Loucy (cell line): ENCODE measurements around the gene COL6A1.
"Not testable (repeated sequence)": the region's sequence is repeated elsewhere in the genome, so short reads cannot be mapped to it uniquely, and the experiment has no call there.

Source experiments
- H2AFZ ChIP-seq: fragments of 200-600 bp; sonication (generic); 2 replicates; pipeline ENCODE4 v1.6.0; 2016; ENCODE audit warnings: antibody characterized with exemption, mild to moderate bottlenecking, low read length, moderate library complexity
- H3F3A ChIP-seq: fragments of 200-600 bp; 2 replicates; pipeline ENCODE4 v1.6.0; 2016; ENCODE audit warnings: antibody characterized with exemption, low read depth, mild to moderate bottlenecking
- H3K27me3 ChIP-seq: fragments of 200-600 bp; sonication (generic); 2 replicates; pipeline ENCODE4 v1.6.1; 2014; ENCODE audit warnings: low read length, mild to moderate bottlenecking; ENCODE audit not compliant: insufficient read depth, poor library complexity, severe bottlenecking
- H3K36me3 ChIP-seq: fragments of 200-600 bp; sonication (generic); 2 replicates; pipeline ENCODE4 v1.6.1; 2016; ENCODE audit warnings: low read length; ENCODE audit not compliant: insufficient read depth
- H3K4me1 ChIP-seq: fragments of 200-600 bp; sonication (generic); 2 replicates; pipeline ENCODE4 v1.5.1; 2014; ENCODE audit warnings: low read length, mild to moderate bottlenecking; ENCODE audit not compliant: insufficient read depth, poor library complexity, severe bottlenecking
- H3K4me2 ChIP-seq: fragments of 200-600 bp; sonication (generic); 2 replicates; pipeline ENCODE4 v1.6.0; 2014; ENCODE audit warnings: antibody characterized with exemption, low read length, low read depth, mild to moderate bottlenecking; ENCODE audit not compliant: poor library complexity, severe bottlenecking
- H3K4me3 ChIP-seq: fragments of 200-600 bp; sonication (generic); 2 replicates; pipeline ENCODE4 v1.5.1; 2014; ENCODE audit warnings: low read length, mild to moderate bottlenecking, mixed read lengths; ENCODE audit not compliant: poor library complexity, severe bottlenecking
- H3K79me2 ChIP-seq: fragments of 200-600 bp; sonication (generic); 2 replicates; pipeline ENCODE4 v1.6.1; 2014; ENCODE audit warnings: low read length; ENCODE audit not compliant: insufficient read depth
- H3K9ac ChIP-seq: fragments of 200-600 bp; sonication (generic); 2 replicates; pipeline ENCODE4 v1.6.0; 2014; ENCODE audit warnings: mild to moderate bottlenecking, low read depth, low read length, moderate library complexity; ENCODE audit not compliant: poor library complexity, severe bottlenecking
- H3K9me2 ChIP-seq: fragments of 200-600 bp; sonication (generic); replicated peaks from 2 replicates; pipeline ENCODE4 v1.6.1; 2016; ENCODE audit warnings: low read depth, low read length, mixed read lengths
- H3K9me3 ChIP-seq: fragments of 200-600 bp; sonication (generic); 2 replicates; pipeline ENCODE4 v1.6.1; 2014; ENCODE audit warnings: mild to moderate bottlenecking, antibody characterized with exemption, low read length, low read depth; ENCODE audit not compliant: insufficient read depth
- H4K20me1 ChIP-seq: fragments of 200-600 bp; sonication (generic); 2 replicates; pipeline ENCODE4 v1.6.0; 2014; ENCODE audit warnings: antibody characterized with exemption, low read length, mild to moderate bottlenecking; ENCODE audit not compliant: insufficient read depth, poor library complexity, severe bottlenecking
- EZH2phosphoT487 ChIP-seq: fragments of 200-600 bp; IDR thresholded peaks from 2 replicates; pipeline ENCODE4 v1.6.1; 2018; ENCODE audit warnings: antibody characterized with exemption, mild to moderate bottlenecking, moderate library complexity, borderline replicate concordance
- TF ChIP-seq, protein P1 (sequence below): fragments of 200-600 bp; sonication (generic); conservative IDR thresholded peaks from 2 replicates; pipeline ENCODE4 v1.5.1; 2014; ENCODE audit warnings: mild to moderate bottlenecking, antibody characterized with exemption, low read length

COL6A1 gene

GRCh38 chr21:46005481-46005881 lies 23.9 kb downstream of the COL6A1 start:
- Histone ChIP-seq H3K36me3 (no peaks in the 10 kb centered on the region), H4K20me1 (no peaks in the 10 kb centered on the region)
- TF ChIP-seq, protein P1, sequence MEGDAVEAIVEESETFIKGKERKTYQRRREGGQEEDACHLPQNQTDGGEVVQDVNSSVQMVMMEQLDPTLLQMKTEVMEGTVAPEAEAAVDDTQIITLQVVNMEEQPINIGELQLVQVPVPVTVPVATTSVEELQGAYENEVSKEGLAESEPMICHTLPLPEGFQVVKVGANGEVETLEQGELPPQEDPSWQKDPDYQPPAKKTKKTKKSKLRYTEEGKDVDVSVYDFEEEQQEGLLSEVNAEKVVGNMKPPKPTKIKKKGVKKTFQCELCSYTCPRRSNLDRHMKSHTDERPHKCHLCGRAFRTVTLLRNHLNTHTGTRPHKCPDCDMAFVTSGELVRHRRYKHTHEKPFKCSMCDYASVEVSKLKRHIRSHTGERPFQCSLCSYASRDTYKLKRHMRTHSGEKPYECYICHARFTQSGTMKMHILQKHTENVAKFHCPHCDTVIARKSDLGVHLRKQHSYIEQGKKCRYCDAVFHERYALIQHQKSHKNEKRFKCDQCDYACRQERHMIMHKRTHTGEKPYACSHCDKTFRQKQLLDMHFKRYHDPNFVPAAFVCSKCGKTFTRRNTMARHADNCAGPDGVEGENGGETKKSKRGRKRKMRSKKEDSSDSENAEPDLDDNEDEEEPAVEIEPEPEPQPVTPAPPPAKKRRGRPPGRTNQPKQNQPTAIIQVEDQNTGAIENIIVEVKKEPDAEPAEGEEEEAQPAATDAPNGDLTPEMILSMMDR, result no peak
- TF ChIP-seq EZH2phosphoT487, result no peak

GRCh38 chr21:46005894-46006546 lies 24.4 kb downstream of the COL6A1 start:
- peaks cover 14% of the 10 kb centered on the region; the same call in 1 of the 2 replicates for H3K9me3 ChIP-seq
- H4K20me1 ChIP-seq, H3K4me3 ChIP-seq, H3K4me2 ChIP-seq, H2AFZ ChIP-seq, H3K9me2 ChIP-seq, H3K36me3 ChIP-seq, H3F3A ChIP-seq, H3K9ac ChIP-seq, H3K79me2 ChIP-seq, H3K27me3 ChIP-seq, H3K4me1 ChIP-seq: not testable (repeated sequence)

More at GRCh38 chr21:46005481-46005881, 23.9 kb downstream of the COL6A1 start:
- Histone ChIP-seq H3K4me1 (no peaks in the 10 kb centered on the region), H3F3A (no peaks in the 10 kb centered on the region), H3K9ac (no peak overlapping the region), H3K4me2 (no peak overlapping the region), H3K9me3 (peaks cover 14% of the 10 kb centered on the region; the same call in 1 of the 2 replicates), H3K79me2 (no peaks in the 10 kb centered on the region), H3K4me3 (no peak overlapping the region), H2AFZ (no peak overlapping the region), H3K27me3 (no peaks in the 10 kb centered on the region), H3K9me2 (no peaks in the 10 kb centered on the region)

DNA sequence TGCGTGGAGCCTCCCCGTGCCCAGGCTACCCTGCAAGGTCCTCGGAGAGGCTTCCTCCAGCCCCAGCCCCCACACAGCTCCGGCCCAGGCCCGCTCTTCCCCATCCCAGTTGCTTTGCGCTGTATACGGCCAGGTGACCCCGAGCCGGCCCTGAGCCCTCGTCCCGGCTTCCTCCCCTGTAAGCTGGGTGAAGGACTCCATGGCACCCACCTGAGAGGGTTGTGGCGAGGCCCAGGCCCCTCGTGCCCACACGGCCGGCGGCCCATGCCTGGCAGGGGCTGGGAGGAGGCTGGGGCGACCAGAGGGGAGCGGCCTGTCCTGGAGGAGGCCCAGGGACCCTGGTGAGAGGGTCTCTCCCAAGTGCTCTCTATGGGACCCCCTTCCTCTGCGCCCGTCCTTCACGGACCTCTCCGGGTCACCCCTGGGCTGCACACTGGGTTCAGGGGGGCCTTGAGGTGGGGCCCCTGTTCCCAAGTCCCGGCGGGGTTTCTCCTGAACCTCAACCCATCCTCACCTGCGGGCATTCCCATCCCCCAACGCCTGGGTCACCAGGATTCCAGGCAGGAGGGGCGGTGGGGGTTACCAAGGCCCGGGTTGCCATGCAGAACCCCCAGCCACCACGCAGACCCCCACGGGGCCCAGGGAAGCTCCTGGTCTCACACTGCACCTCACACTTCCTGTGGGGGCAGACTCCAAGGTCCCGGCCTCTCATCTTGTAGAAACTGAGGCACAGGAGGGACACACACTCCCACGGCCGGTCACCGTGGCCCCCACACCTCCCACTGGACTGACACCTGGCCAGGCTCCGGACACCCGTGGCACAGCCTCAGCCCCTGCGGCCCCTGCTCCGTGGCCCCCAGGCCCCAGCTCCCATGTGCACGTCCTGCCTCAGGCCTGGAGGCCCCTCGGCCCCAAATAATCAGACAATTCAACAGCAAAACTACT lies 25.2 kb downstream of the COL6A1 start:
- Histone ChIP-seq H3K9me2 (no peaks in the 10 kb centered on the region), H3K4me3 (no peak overlapping the region), H3K4me1 (no peaks in the 10 kb centered on the region), H3K79me2 (no peaks in the 10 kb centered on the region), H3K36me3 (no peaks in the 10 kb centered on the region), H3F3A (no peaks in the 10 kb centered on the region), H3K27me3 (no peaks in the 10 kb centered on the region), H4K20me1 (no peaks in the 10 kb centered on the region), H2AFZ (no peak overlapping the region), H3K9ac (no peak overlapping the region), H3K9me3 (peaks cover 14% of the 10 kb centered on the region; the same call in 1 of the 2 replicates), H3K4me2 (no peak overlapping the region)
- TF ChIP-seq EZH2phosphoT487, result no peak
- TF ChIP-seq, protein P1, result no peak
